Activated T-cell treated with anti-CD3 and anti-CD28 coated beads, Interleukin-2, amount 50 U/mL, for 4 hours (primary cell): ENCODE measurements around the gene CCNG1. TPM values are rescaled to one million over a fixed set of nuclear protein-coding genes. Genes with fewer than 3 reads are reported as not detected.
"Not testable (repeated sequence)": the region's sequence is repeated elsewhere in the genome, so short reads cannot be mapped to it uniquely, and the experiment has no call there.

Experiments
- ATAC-seq, 2 donors: fragments of 200-7000 bp; cut with Tn5 transposase; one replicate each; pipeline ENCODE4 v1.10.0; 2021
- DNase-seq: peaks from one replicate; pipeline ENCODE4 v3.0.0-alpha.2; 2020
- H3K27me3 Mint-ChIP-seq: one replicate; pipeline ENCODE4 v1.8.0; 2021; ENCODE audit warnings: low read depth, mixed read lengths
- H3K36me3 Mint-ChIP-seq: one replicate; pipeline ENCODE4 v1.8.0; 2022; ENCODE audit warnings: mixed read lengths; ENCODE audit not compliant: insufficient read depth
- H3K4me1 Mint-ChIP-seq: one replicate; pipeline ENCODE4 v1.8.0; 2021; ENCODE audit warnings: low read depth, mixed read lengths
- H3K4me3 Mint-ChIP-seq: one replicate; pipeline ENCODE4 v1.8.0; 2021; ENCODE audit warnings: mild to moderate bottlenecking, moderate library complexity, mixed read lengths
- H3K9me3 Mint-ChIP-seq: one replicate; pipeline ENCODE4 v1.8.0; 2021; ENCODE audit warnings: mixed read lengths
- total RNA-seq, 3 donors: library from RNA; stranded (reverse); gene quantifications; one replicate each; pipeline ENCODE4 v1.2.1, GENCODE V29; 2021

Gene CCNG1
- total RNA-seq, result 10 to 100 TPM; 47.1 to 54.7 (median 52.6) TPM

GRCh38 chr5:163437309-163438182, at the start of gene CCNG1:
TSS of gene CCNG1 (plus strand) at chr5:163437595. CDS start at chr5:163439257, 1,662 bp downstream.
- Mint-ChIP-seq H3K36me3 (peaks cover 14% of the 10 kb centered on the region), H3K4me3 (peak within 1 kb of the TSS; percentile 88), H3K9me3 (no peaks in the 10 kb centered on the region), H3K27me3 (no peaks in the 10 kb centered on the region), H3K4me1 (peaks cover 37% of the 10 kb centered on the region)
- DNase-seq (peak; percentile 77), ATAC-seq (peak; percentile 94 to 97)

GRCh38 chr5:163395792-163396191, 41.6 kb upstream of the CCNG1 start:
- H3K9me3 Mint-ChIP-seq, result peaks cover 3% of the 10 kb centered on the region
- H3K4me1 Mint-ChIP-seq, result no peaks in the 10 kb centered on the region
- ATAC-seq, result no peak
- H3K27me3 Mint-ChIP-seq, result peaks cover 30% of the 10 kb centered on the region
- no peaks in the 10 kb centered on the region for H3K36me3 Mint-ChIP-seq
- H3K4me3 Mint-ChIP-seq, result no peak overlapping the region
- DNase-seq, result no peak

- peaks cover 25% of the 10 kb centered on the region for H3K27me3 Mint-ChIP-seq
- H3K4me3 Mint-ChIP-seq, DNase-seq, ATAC-seq, H3K9me3 Mint-ChIP-seq, H3K4me1 Mint-ChIP-seq, H3K36me3 Mint-ChIP-seq: not testable (repeated sequence)
These were observed 40.5 kb upstream of the CCNG1 start for GRCh38 chr5:163396818-163397340.

- peaks cover 23% of the 10 kb centered on the region for H3K27me3 Mint-ChIP-seq
- no peak for ATAC-seq
These were observed 40.0 kb upstream of the CCNG1 start for GRCh38 chr5:163397354-163397753.

GRCh38 chr5:163399923-163400322, 37.5 kb upstream of the CCNG1 start:
- ATAC-seq (no peak), DNase-seq (no peak)
- Mint-ChIP-seq H3K4me3 (no peak overlapping the region), H3K27me3 (peaks cover 15% of the 10 kb centered on the region), H3K9me3 (no peaks in the 10 kb centered on the region), H3K4me1 (no peaks in the 10 kb centered on the region), H3K36me3 (no peaks in the 10 kb centered on the region)

More at GRCh38 chr5:163397354-163397753, 40.0 kb upstream of the CCNG1 start:
- Mint-ChIP-seq H3K4me1 (no peaks in the 10 kb centered on the region), H3K4me3 (no peak overlapping the region), H3K9me3 (no peaks in the 10 kb centered on the region), H3K36me3 (no peaks in the 10 kb centered on the region)
- DNase-seq, result no peak

- Mint-ChIP-seq H3K9me3 (no peaks in the 10 kb centered on the region), H3K27me3 (peaks cover 15% of the 10 kb centered on the region), H3K36me3 (no peaks in the 10 kb centered on the region), H3K4me1 (no peaks in the 10 kb centered on the region), H3K4me3 (no peak overlapping the region)
- no peak for DNase-seq
- no peak for ATAC-seq
These were observed 36.1 kb upstream of the CCNG1 start for GRCh38 chr5:163401271-163401670.

GRCh38 chr5:163402007-163402406, 35.4 kb upstream of the CCNG1 start:
- DNase-seq (no peak), ATAC-seq (no peak)
- Mint-ChIP-seq H3K27me3 (peaks cover 15% of the 10 kb centered on the region), H3K4me1 (no peaks in the 10 kb centered on the region), H3K4me3 (no peak overlapping the region), H3K36me3 (no peaks in the 10 kb centered on the region), H3K9me3 (no peaks in the 10 kb centered on the region)

- H3K36me3 Mint-ChIP-seq, result no peaks in the 10 kb centered on the region
- no peak overlapping the region for H3K4me3 Mint-ChIP-seq
- ATAC-seq, result no peak
- DNase-seq, result no peak
- no peaks in the 10 kb centered on the region for H3K9me3 Mint-ChIP-seq
- peaks cover 2% of the 10 kb centered on the region for H3K4me1 Mint-ChIP-seq
- peaks cover 9% of the 10 kb centered on the region for H3K27me3 Mint-ChIP-seq
These were observed 32.8 kb upstream of the CCNG1 start for GRCh38 chr5:163404364-163405173.

- Mint-ChIP-seq H3K27me3 (peaks cover 2% of the 10 kb centered on the region), H3K9me3 (no peaks in the 10 kb centered on the region), H3K36me3 (no peaks in the 10 kb centered on the region), H3K4me3 (no peak overlapping the region), H3K4me1 (peaks cover 2% of the 10 kb centered on the region)
- ATAC-seq (no peak), DNase-seq (no peak)
These were observed 30.2 kb upstream of the CCNG1 start for GRCh38 chr5:163407034-163407655.

GRCh38 chr5:163408311-163408923, 29.0 kb upstream of the CCNG1 start:
- H3K27me3 Mint-ChIP-seq, result peaks cover 2% of the 10 kb centered on the region
- peaks cover 2% of the 10 kb centered on the region for H3K4me1 Mint-ChIP-seq
- no peaks in the 10 kb centered on the region for H3K36me3 Mint-ChIP-seq
- ATAC-seq (peak; percentile 93), DNase-seq (peak; percentile 47)
- H3K9me3 Mint-ChIP-seq, result no peaks in the 10 kb centered on the region
- no peak overlapping the region for H3K4me3 Mint-ChIP-seq

- DNase-seq (no peak), ATAC-seq (no peak)
- no peaks in the 10 kb centered on the region for H3K36me3 Mint-ChIP-seq
- H3K27me3 Mint-ChIP-seq, result peaks cover 10% of the 10 kb centered on the region
- no peaks in the 10 kb centered on the region for H3K9me3 Mint-ChIP-seq
- no peak overlapping the region for H3K4me3 Mint-ChIP-seq
- H3K4me1 Mint-ChIP-seq, result peaks cover 2% of the 10 kb centered on the region
These were observed 28.0 kb upstream of the CCNG1 start for GRCh38 chr5:163409384-163409783.

GRCh38 chr5:163410505-163410904, 26.9 kb upstream of the CCNG1 start:
- no peak for ATAC-seq
- Mint-ChIP-seq H3K36me3 (no peaks in the 10 kb centered on the region), H3K27me3 (peaks cover 17% of the 10 kb centered on the region), H3K4me3 (no peak overlapping the region), H3K9me3 (no peaks in the 10 kb centered on the region), H3K4me1 (peaks cover 2% of the 10 kb centered on the region)
- no peak for DNase-seq

- H3K4me1 Mint-ChIP-seq, H3K36me3 Mint-ChIP-seq, H3K4me3 Mint-ChIP-seq, ATAC-seq, DNase-seq, H3K9me3 Mint-ChIP-seq: not testable (repeated sequence)
- peaks cover 25% of the 10 kb centered on the region for H3K27me3 Mint-ChIP-seq
These were observed 21.7 kb upstream of the CCNG1 start for GRCh38 chr5:163415673-163416072.

- ATAC-seq (no peak), DNase-seq (no peak)
- Mint-ChIP-seq H3K4me1 (peaks cover 3% of the 10 kb centered on the region), H3K36me3 (no peaks in the 10 kb centered on the region), H3K4me3 (no peak overlapping the region), H3K9me3 (no peaks in the 10 kb centered on the region), H3K27me3 (peaks cover 14% of the 10 kb centered on the region)
These were observed 12.6 kb upstream of the CCNG1 start for GRCh38 chr5:163424836-163425235.
